ENCODE measurements around the gene VBP1.
"Not testable (repeated sequence)": the region's sequence is repeated elsewhere in the genome, so short reads cannot be mapped to it uniquely, and the experiment has no call there.

The VBP1 gene

GRCh38 chrX:155221351-155221750 lies 5.1 kb downstream of the VBP1 start:
- Histone ChIP-seq H3K4me3 (ENCODE audit: low read length, poor library complexity, severe bottlenecking) (peak overlapping the region; percentile 20), H3K79me2 (ENCODE audit: insufficient read depth, low read length) (peaks cover 80% of the 10 kb centered on the region), H3K9me3 (ENCODE audit: insufficient read depth, low read depth, low read length) (no peaks in the 10 kb centered on the region), H4K20me1 (ENCODE audit: insufficient read depth, low read length, poor library complexity, severe bottlenecking) (peaks cover 37% of the 10 kb centered on the region), H3K9ac (ENCODE audit: low read depth, low read length, poor library complexity, severe bottlenecking) (no peak overlapping the region), H2AFZ (ENCODE audit: low read length) (no peak overlapping the region), H3K9me2 (replicated peaks; ENCODE audit: low read depth, low read length) (no peaks in the 10 kb centered on the region), H3K4me2 (ENCODE audit: low read depth, low read length, poor library complexity, severe bottlenecking) (peak overlapping the region; percentile 46), H3K36me3 (ENCODE audit: insufficient read depth, low read length) (no peaks in the 10 kb centered on the region; the same call in 1 of the 2 replicates), H3F3A (ENCODE audit: low read depth) (no peaks in the 10 kb centered on the region), H3K27me3 (ENCODE audit: insufficient read depth, low read length, poor library complexity, severe bottlenecking) (no peaks in the 10 kb centered on the region), H3K4me1 (ENCODE audit: insufficient read depth, low read length, poor library complexity, severe bottlenecking) (peaks cover 24% of the 10 kb centered on the region)
- TF ChIP-seq EZH2phosphoT487 (IDR thresholded peaks at IDR 0.05; ENCODE audit: borderline replicate concordance) (no peak), CTCF (conservative IDR thresholded peaks at IDR 0.05; ENCODE audit: low read length) (no peak)

DNA sequence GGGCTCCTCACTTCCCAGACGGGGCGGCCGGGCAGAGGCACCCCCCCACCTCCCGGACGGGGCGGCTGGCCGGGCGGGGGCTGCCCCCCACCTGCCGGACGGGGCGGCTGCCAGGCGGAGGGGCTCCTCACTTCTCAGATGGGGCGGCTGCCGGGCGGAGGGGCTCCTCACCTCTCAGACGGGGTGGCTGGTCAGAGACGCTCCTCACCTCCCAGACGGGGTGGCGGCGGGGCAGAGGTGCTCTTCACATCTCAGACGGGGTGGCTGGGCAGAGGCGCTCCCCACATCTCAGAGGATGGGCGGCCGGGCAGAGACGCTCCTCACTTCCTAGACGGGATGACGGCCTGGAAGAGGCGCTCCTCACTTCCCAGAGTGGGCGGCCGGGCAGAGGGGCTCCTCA lies 7.5 kb downstream of the VBP1 start:
- peaks cover 11% of the 10 kb centered on the region for H3K4me1 ChIP-seq (ENCODE audit: insufficient read depth, low read length, poor library complexity, severe bottlenecking)
- H3K9me2 ChIP-seq (replicated peaks; ENCODE audit: low read depth, low read length); H3K9ac ChIP-seq (ENCODE audit: low read depth, low read length, poor library complexity, severe bottlenecking); H3F3A ChIP-seq (ENCODE audit: low read depth); H2AFZ ChIP-seq (ENCODE audit: low read length); H3K4me3 ChIP-seq (ENCODE audit: low read length, poor library complexity, severe bottlenecking); H3K4me2 ChIP-seq (ENCODE audit: low read depth, low read length, poor library complexity, severe bottlenecking); H3K9me3 ChIP-seq (ENCODE audit: insufficient read depth, low read depth, low read length); H3K27me3 ChIP-seq (ENCODE audit: insufficient read depth, low read length, poor library complexity, severe bottlenecking): not testable (repeated sequence)
- peaks cover 18% of the 10 kb centered on the region; the same call in 1 of the 2 replicates for H3K36me3 ChIP-seq (ENCODE audit: insufficient read depth, low read length)
- H3K79me2 ChIP-seq (ENCODE audit: insufficient read depth, low read length): peaks cover 69% of the 10 kb centered on the region
- peaks cover 21% of the 10 kb centered on the region for H4K20me1 ChIP-seq (ENCODE audit: insufficient read depth, low read length, poor library complexity, severe bottlenecking)

DNA sequence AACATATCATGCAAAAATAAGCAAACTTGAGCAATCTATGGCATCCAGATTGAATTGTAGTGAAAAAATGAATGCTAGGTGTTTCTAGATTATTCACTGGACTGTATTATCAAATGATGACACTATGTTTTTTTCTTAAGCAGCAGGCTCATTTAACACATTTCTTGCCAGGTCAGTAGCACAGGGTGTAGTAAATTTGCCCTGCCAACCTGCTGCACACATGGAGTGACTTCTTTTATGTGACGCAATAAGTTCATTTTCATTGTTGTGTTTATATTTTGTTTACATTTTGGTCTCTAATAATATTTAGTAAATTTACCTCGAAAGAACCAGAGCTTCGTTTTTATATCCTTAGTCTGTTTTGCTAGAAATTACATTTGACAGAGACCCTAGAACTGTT lies 9.5 kb downstream of the VBP1 start:
- Histone ChIP-seq H3K9ac (ENCODE audit: low read depth, low read length, poor library complexity, severe bottlenecking) (no peak overlapping the region), H3K4me2 (ENCODE audit: low read depth, low read length, poor library complexity, severe bottlenecking) (peak overlapping the region; percentile 31), H3K9me2 (replicated peaks; ENCODE audit: low read depth, low read length) (no peaks in the 10 kb centered on the region), H2AFZ (ENCODE audit: low read length) (no peak overlapping the region), H3K27me3 (ENCODE audit: insufficient read depth, low read length, poor library complexity, severe bottlenecking) (no peaks in the 10 kb centered on the region), H3K79me2 (ENCODE audit: insufficient read depth, low read length) (peaks cover 49% of the 10 kb centered on the region), H3K4me3 (ENCODE audit: low read length, poor library complexity, severe bottlenecking) (no peak overlapping the region), H3F3A (ENCODE audit: low read depth) (no peaks in the 10 kb centered on the region), H3K4me1 (ENCODE audit: insufficient read depth, low read length, poor library complexity, severe bottlenecking) (peaks cover 5% of the 10 kb centered on the region), H3K9me3 (ENCODE audit: insufficient read depth, low read depth, low read length) (no peaks in the 10 kb centered on the region), H4K20me1 (ENCODE audit: insufficient read depth, low read length, poor library complexity, severe bottlenecking) (peaks cover 2% of the 10 kb centered on the region), H3K36me3 (ENCODE audit: insufficient read depth, low read length) (peaks cover 31% of the 10 kb centered on the region; the same call in 1 of the 2 replicates)
- TF ChIP-seq EZH2phosphoT487 (IDR thresholded peaks at IDR 0.05; ENCODE audit: borderline replicate concordance) (no peak), CTCF (conservative IDR thresholded peaks at IDR 0.05; ENCODE audit: low read length) (no peak)

DNA sequence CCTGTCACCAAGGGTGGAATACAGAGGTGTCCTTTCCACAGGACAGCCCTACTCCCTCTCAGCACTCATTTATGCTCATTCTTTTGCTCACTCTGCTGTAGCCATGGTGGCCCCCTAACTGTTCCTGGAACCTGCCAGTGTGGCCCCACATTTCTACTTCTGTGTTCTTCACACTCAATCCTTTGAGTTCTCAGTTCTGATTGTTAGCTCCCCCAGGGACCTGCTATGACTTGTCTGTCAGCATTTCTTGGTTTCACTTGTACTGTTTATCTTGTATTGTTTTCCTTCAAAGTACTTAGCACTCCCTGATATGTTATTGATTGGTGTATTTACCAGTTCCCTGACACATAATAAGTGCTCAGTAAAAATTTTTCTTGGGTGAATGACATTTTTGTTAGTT lies 14.9 kb downstream of the VBP1 start:
- no peak overlapping the region for H2AFZ ChIP-seq (ENCODE audit: low read length)
- H3K4me2 ChIP-seq (ENCODE audit: low read depth, low read length, poor library complexity, severe bottlenecking): no peak overlapping the region
- no peaks in the 10 kb centered on the region for H3K9me3 ChIP-seq (ENCODE audit: insufficient read depth, low read depth, low read length)
- H3K9me2 ChIP-seq (replicated peaks; ENCODE audit: low read depth, low read length): no peaks in the 10 kb centered on the region
- H3K36me3 ChIP-seq (ENCODE audit: insufficient read depth, low read length): peaks cover 64% of the 10 kb centered on the region; the same call in 1 of the 2 replicates
- TF ChIP-seq CTCF (conservative IDR thresholded peaks at IDR 0.05; ENCODE audit: low read length) (no peak), EZH2phosphoT487 (IDR thresholded peaks at IDR 0.05; ENCODE audit: borderline replicate concordance) (no peak)
- no peaks in the 10 kb centered on the region for H3K27me3 ChIP-seq (ENCODE audit: insufficient read depth, low read length, poor library complexity, severe bottlenecking)
- no peaks in the 10 kb centered on the region for H3K4me1 ChIP-seq (ENCODE audit: insufficient read depth, low read length, poor library complexity, severe bottlenecking)
- no peak overlapping the region for H3K9ac ChIP-seq (ENCODE audit: low read depth, low read length, poor library complexity, severe bottlenecking)
- no peaks in the 10 kb centered on the region for H3F3A ChIP-seq (ENCODE audit: low read depth)
- H4K20me1 ChIP-seq (ENCODE audit: insufficient read depth, low read length, poor library complexity, severe bottlenecking): peaks cover 8% of the 10 kb centered on the region
- peaks cover 28% of the 10 kb centered on the region for H3K79me2 ChIP-seq (ENCODE audit: insufficient read depth, low read length)
- no peak overlapping the region for H3K4me3 ChIP-seq (ENCODE audit: low read length, poor library complexity, severe bottlenecking)
